ENCODE results near the gene CARD16.

The CARD16 gene

GRCh38 chr11:104992781-104993180, 52.4 kb downstream of the CARD16 start:
- DNase-seq (ENCODE audit: low read depth), result no peak

- no peak for DNase-seq (ENCODE audit: low read depth)
These were observed 53.1 kb downstream of the CARD16 start for GRCh38 chr11:104991994-104992393.
